GM23248 (cell line): ENCODE data around the gene ARHGAP25.

Experiments
- EZH2 ChIP-seq: fragments of 200-600 bp; sonication (generic); IDR thresholded peaks from 2 replicates; pipeline ENCODE4 v1.6.1; 2018; ENCODE audit warnings: antibody characterized with exemption, mild to moderate bottlenecking; ENCODE audit not compliant: insufficient read depth, poor library complexity, severe bottlenecking
- EZH2phosphoT487 ChIP-seq: fragments of 200-600 bp; sonication (generic); IDR thresholded peaks from 2 replicates; pipeline ENCODE4 v1.6.1; 2018; ENCODE audit warnings: antibody characterized with exemption, moderate library complexity, mild to moderate bottlenecking, low read depth; ENCODE audit not compliant: insufficient read depth

GRCh38 chr2:68741238-68741637 lies 6.6 kb downstream of the ARHGAP25 start:
- no peak for TF ChIP-seq EZH2phosphoT487
- no peak for TF ChIP-seq EZH2
